ENCODE data around the gene FBRSL1.

- no peak for TF ChIP-seq CTCF (conservative IDR thresholded peaks at IDR 0.05; ENCODE audit: low read depth, low read length)
- no peak for TF ChIP-seq EZH2phosphoT487 (IDR thresholded peaks at IDR 0.05; ENCODE audit: borderline replicate concordance, low read length)
- TF ChIP-seq EZH2 (IDR thresholded peaks at IDR 0.05; ENCODE audit: low read length, unreplicated experiment): no peak
Measured at GRCh38 chr12:132496358-132496669, 6.4 kb downstream of the FBRSL1 start.

Measured in PC-3 (cell line).